H9 (cell line): Measurements from ENCODE around the gene SMAP1. TPM values are rescaled to one million over a fixed set of nuclear protein-coding genes. Genes with fewer than 3 reads are reported as not detected.

Experiments used
- DNase-seq: peaks from one replicate; pipeline ENCODE4 v3.0.0-alpha.2; 2017
- H2AFZ ChIP-seq: one replicate; pipeline ENCODE4 v1.6.1; 2013; ENCODE audit warnings: mild to moderate bottlenecking, low read length, control low read depth, moderate library complexity
- H2AK5ac ChIP-seq: 2 replicates; pipeline ENCODE4 v1.6.1; 2013; ENCODE audit warnings: low read length, control low read depth, mixed read lengths; ENCODE audit not compliant: insufficient read length
- H2BK120ac ChIP-seq: one replicate; pipeline ENCODE4 v1.6.1; 2013; ENCODE audit warnings: low read depth, mild to moderate bottlenecking, low read length, control low read depth, inconsistent platforms; ENCODE audit not compliant: poor library complexity, severe bottlenecking
- H2BK12ac ChIP-seq: 2 replicates; pipeline ENCODE4 v1.6.1; 2013; ENCODE audit warnings: low read length, control low read depth, mixed read lengths, low read depth; ENCODE audit not compliant: insufficient read length
- H2BK15ac ChIP-seq: 2 replicates; pipeline ENCODE4 v1.6.1; 2013; ENCODE audit warnings: low read depth, low read length, control low read depth
- H2BK20ac ChIP-seq: one replicate; pipeline ENCODE4 v1.6.1; 2013; ENCODE audit warnings: low read depth, mild to moderate bottlenecking, low read length, control low read depth, inconsistent platforms; ENCODE audit not compliant: poor library complexity, severe bottlenecking
- H2BK5ac ChIP-seq: 2 replicates; pipeline ENCODE4 v1.6.1; 2013; ENCODE audit warnings: low read length, control low read depth, mixed read lengths; ENCODE audit not compliant: insufficient read length
- H3K14ac ChIP-seq: 2 replicates; pipeline ENCODE4 v1.6.1; 2013; ENCODE audit warnings: low read length, control low read depth; ENCODE audit not compliant: insufficient read depth
- H3K18ac ChIP-seq: 2 replicates; pipeline ENCODE4 v1.6.1; 2013; ENCODE audit warnings: low read depth, mild to moderate bottlenecking, mixed read lengths, low read length, control low read depth; ENCODE audit not compliant: insufficient read length
- H3K23ac ChIP-seq: 2 replicates; pipeline ENCODE4 v1.6.1; 2013; ENCODE audit warnings: low read length, control low read depth, mixed read lengths, low read depth; ENCODE audit not compliant: insufficient read length
- H3K23me2 ChIP-seq: 2 replicates; pipeline ENCODE4 v1.6.1; 2013; ENCODE audit warnings: low read depth, mild to moderate bottlenecking, mixed read lengths, low read length, control low read depth; ENCODE audit not compliant: insufficient read length, poor library complexity, severe bottlenecking
- H3K27ac ChIP-seq: 2 replicates; pipeline ENCODE4 v1.5.1; 2013; ENCODE audit warnings: low read length, control low read depth, mixed read lengths, low read depth; ENCODE audit not compliant: insufficient read length
- H3K27me3 ChIP-seq: 2 replicates; pipeline ENCODE4 v1.6.1; 2013; ENCODE audit warnings: low read length, control low read depth, inconsistent platforms; ENCODE audit not compliant: insufficient read depth
- H3K4ac ChIP-seq: 2 replicates; pipeline ENCODE4 v1.6.1; 2013; ENCODE audit warnings: low read depth, mild to moderate bottlenecking, control low read depth, inconsistent platforms, low read length, moderate library complexity
- H3K4me1 ChIP-seq: 2 replicates; pipeline ENCODE4 v1.6.1; 2013; ENCODE audit warnings: low read length, control low read depth, inconsistent platforms; ENCODE audit not compliant: insufficient read depth
- H3K4me2 ChIP-seq: 2 replicates; pipeline ENCODE4 v1.6.1; 2013; ENCODE audit warnings: low read length, control low read depth, mixed read lengths; ENCODE audit not compliant: insufficient read length, insufficient read depth
- H3K56ac ChIP-seq: 2 replicates; pipeline ENCODE4 v1.6.1; 2013; ENCODE audit warnings: low read depth, mild to moderate bottlenecking, mixed read lengths, low read length, control low read depth; ENCODE audit not compliant: insufficient read length
- H3K79me1 ChIP-seq: 2 replicates; pipeline ENCODE4 v1.6.1; 2013; ENCODE audit warnings: low read depth, mild to moderate bottlenecking, moderate library complexity, low read length, control low read depth, inconsistent platforms; ENCODE audit not compliant: insufficient read depth, poor library complexity, severe bottlenecking
- H3K79me2 ChIP-seq: 2 replicates; pipeline ENCODE4 v1.6.1; 2013; ENCODE audit warnings: low read length, control low read depth, inconsistent platforms; ENCODE audit not compliant: insufficient read depth
- H3K9ac ChIP-seq: 2 replicates; pipeline ENCODE4 v1.6.1; 2013; ENCODE audit warnings: low read length, control low read depth, mixed read lengths; ENCODE audit not compliant: insufficient read length; ENCODE audit errors: extremely low read depth
- H3K9me3 ChIP-seq: one replicate; pipeline ENCODE4 v1.6.1; 2013; ENCODE audit warnings: low read depth, low read length, inconsistent platforms; ENCODE audit not compliant: control insufficient read depth
- H3T11ph ChIP-seq: one replicate; pipeline ENCODE4 v1.6.1; 2013; ENCODE audit warnings: mild to moderate bottlenecking, low read length, control low read depth, inconsistent platforms
- H4K20me1 ChIP-seq: one replicate; pipeline ENCODE4 v1.6.1; 2013; ENCODE audit not compliant: control insufficient read depth, insufficient read length, insufficient read depth
- H4K5ac ChIP-seq: 2 replicates; pipeline ENCODE4 v1.6.1; 2013; ENCODE audit warnings: low read depth, mild to moderate bottlenecking, mixed read lengths, low read length, control low read depth; ENCODE audit not compliant: insufficient read length
- H4K8ac ChIP-seq: replicated peaks from 2 replicates; pipeline ENCODE4 v1.6.1; 2013; ENCODE audit warnings: low read length, control low read depth, mixed read lengths, low read depth; ENCODE audit not compliant: insufficient read length
- H4K91ac ChIP-seq: 2 replicates; pipeline ENCODE4 v1.6.1; 2013; ENCODE audit warnings: low read depth, mild to moderate bottlenecking, moderate library complexity, mixed read lengths, low read length, control low read depth; ENCODE audit not compliant: insufficient read length
- H3K27ac Mint-ChIP-seq, 3 experiments: 2 replicates in 2 of 3; 3 replicates in 1 of 3; pipeline ENCODE4 v1.8.0; 2020 to 2021; ENCODE audit warnings: mixed read lengths in 3 of 3, mild to moderate bottlenecking in 1 of 3, moderate library complexity in 1 of 3
- H3K27me3 Mint-ChIP-seq: 2 replicates; pipeline ENCODE4 v1.8.0; 2021; ENCODE audit warnings: low read depth, mild to moderate bottlenecking, moderate library complexity, mixed read lengths
- H3K36me3 Mint-ChIP-seq, 3 experiments: 2 replicates in 2 of 3; 3 replicates in 1 of 3; pipeline ENCODE4 v1.8.0; 2020 to 2021; ENCODE audit warnings: low read depth in 3 of 3, mixed read lengths in 3 of 3; ENCODE audit not compliant: insufficient read depth in 1 of 3
- H3K4me1 Mint-ChIP-seq, 2 experiments: 2 replicates each; pipeline ENCODE4 v1.8.0; 2020; ENCODE audit warnings: mixed read lengths in 2 of 2
- H3K4me3 Mint-ChIP-seq, 2 experiments: 2 replicates in 1 of 2; 3 replicates in 1 of 2; pipeline ENCODE4 v1.8.0; 2020 to 2021; ENCODE audit warnings: mild to moderate bottlenecking in 2 of 2, mixed read lengths in 2 of 2, moderate library complexity in 1 of 2
- H3K9me3 Mint-ChIP-seq, 2 experiments: 2 replicates in 1 of 2; 3 replicates in 1 of 2; pipeline ENCODE4 v1.8.0; 2020; ENCODE audit warnings: mild to moderate bottlenecking in 2 of 2, mixed read lengths in 2 of 2, moderate library complexity in 1 of 2
- WGBS: extraction: QIAGEN DNeasy Blood & Tissue Kit; methylation state at CpG from one replicate; pipeline ENCODE4 v1.1.7; 2013; ENCODE audit warnings: missing lambda C conversion rate, low lambda C conversion rate, mixed read lengths; ENCODE audit not compliant: insufficient read length; ENCODE audit errors: extremely low coverage; 5-methylcytosine and 5-hydroxymethylcytosine counted together
- total RNA-seq: library from RNA; stranded (reverse); gene quantifications from 2 replicates; pipeline ENCODE4 v1.2.1, GENCODE V29; 2021
- TF ChIP-seq, protein P1 (sequence below): fragments of 200-600 bp; sonication (generic); conservative IDR thresholded peaks from 3 replicates; pipeline ENCODE4 v1.8.0; 2021; ENCODE audit warnings: antibody characterized with exemption, mild to moderate bottlenecking

Gene SMAP1
- total RNA-seq, 1 experiment from 2014 or later, result 29.3 TPM

GRCh38 chr6:70843328-70843918 is 175.7 kb downstream of the SMAP1 start:
- Mint-ChIP-seq H3K36me3 (peaks cover 1 to 8% (median 2%) of the 10 kb centered on the region in 3 experiments), H3K4me1 (peaks cover 19 to 24% of the 10 kb centered on the region in 2 experiments), H3K27ac (no peak overlapping the region), H3K27me3 (no peaks in the 10 kb centered on the region), H3K9me3 (peaks cover 2% of the 10 kb centered on the region in 2 experiments; a peak in 4 of 5 replicates), H3K4me3 (no peak overlapping the region)
- Histone ChIP-seq H3K18ac (no peak overlapping the region), H3K27me3 (no peaks in the 10 kb centered on the region), H3K4me2 (no peak overlapping the region), H3K27ac (no peak overlapping the region), H4K8ac (no peak overlapping the region), H3T11ph (no peak overlapping the region), H3K56ac (no peak overlapping the region), H2BK12ac (no peak overlapping the region), H3K14ac (no peak overlapping the region), H4K5ac (no peak overlapping the region), H2BK20ac (no peak overlapping the region), H3K9ac (no peak overlapping the region), H3K23me2 (no peaks in the 10 kb centered on the region), H4K91ac (no peak overlapping the region), H4K20me1 (no peaks in the 10 kb centered on the region), H3K4me1 (no peaks in the 10 kb centered on the region), H3K23ac (no peak overlapping the region), H3K79me2 (no peaks in the 10 kb centered on the region), H3K4ac (no peak overlapping the region), H2BK5ac (no peak overlapping the region), H2BK120ac (no peak overlapping the region), H3K79me1 (no peaks in the 10 kb centered on the region), H2BK15ac (no peak overlapping the region), H2AFZ (no peak overlapping the region), H3K9me3 (peaks cover 11% of the 10 kb centered on the region), H2AK5ac (no peak overlapping the region)
- no peak for DNase-seq
- no CpG with 5 or more reads among the region's 4 CpGs for WGBS
- TF ChIP-seq, protein P1, sequence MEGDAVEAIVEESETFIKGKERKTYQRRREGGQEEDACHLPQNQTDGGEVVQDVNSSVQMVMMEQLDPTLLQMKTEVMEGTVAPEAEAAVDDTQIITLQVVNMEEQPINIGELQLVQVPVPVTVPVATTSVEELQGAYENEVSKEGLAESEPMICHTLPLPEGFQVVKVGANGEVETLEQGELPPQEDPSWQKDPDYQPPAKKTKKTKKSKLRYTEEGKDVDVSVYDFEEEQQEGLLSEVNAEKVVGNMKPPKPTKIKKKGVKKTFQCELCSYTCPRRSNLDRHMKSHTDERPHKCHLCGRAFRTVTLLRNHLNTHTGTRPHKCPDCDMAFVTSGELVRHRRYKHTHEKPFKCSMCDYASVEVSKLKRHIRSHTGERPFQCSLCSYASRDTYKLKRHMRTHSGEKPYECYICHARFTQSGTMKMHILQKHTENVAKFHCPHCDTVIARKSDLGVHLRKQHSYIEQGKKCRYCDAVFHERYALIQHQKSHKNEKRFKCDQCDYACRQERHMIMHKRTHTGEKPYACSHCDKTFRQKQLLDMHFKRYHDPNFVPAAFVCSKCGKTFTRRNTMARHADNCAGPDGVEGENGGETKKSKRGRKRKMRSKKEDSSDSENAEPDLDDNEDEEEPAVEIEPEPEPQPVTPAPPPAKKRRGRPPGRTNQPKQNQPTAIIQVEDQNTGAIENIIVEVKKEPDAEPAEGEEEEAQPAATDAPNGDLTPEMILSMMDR, result no peak; the same call in 2 of the 3 replicates
